Measurements from ENCODE around the gene KDM1B. TPM values are rescaled to one million over a fixed set of nuclear protein-coding genes. Genes with fewer than 3 reads are reported as not detected.
"Not testable (repeated sequence)": the region's sequence is repeated elsewhere in the genome, so short reads cannot be mapped to it uniquely, and the experiment has no call there.

KDM1B gene
- polyA plus RNA-seq, 4 donors, result 17.6 to 22.8 (median 21.3) TPM

DNA sequence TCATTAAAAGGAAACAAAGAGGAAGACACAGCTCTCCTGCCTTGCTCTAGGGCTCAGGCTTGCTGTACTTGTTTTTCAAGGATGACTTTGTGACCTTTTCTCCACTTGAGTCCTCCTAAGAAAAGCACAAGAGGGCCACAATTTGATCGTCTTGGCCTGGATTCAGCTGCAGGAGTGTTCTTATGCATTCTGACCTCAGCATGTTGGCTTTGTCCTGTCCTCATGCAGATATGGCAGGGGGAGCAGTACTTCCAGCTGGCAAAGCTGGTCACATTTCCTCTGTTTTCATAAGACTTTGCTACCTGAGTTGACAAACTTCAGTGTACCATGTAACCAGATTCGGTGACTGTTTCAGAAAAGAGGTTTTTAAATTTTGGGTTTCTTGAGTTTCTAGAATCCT is 30.8 kb downstream of the KDM1B start:
- no peak for DNase-seq (ENCODE audit: low read depth in 4 of 4, low spot score in 3 of 4)

DNA sequence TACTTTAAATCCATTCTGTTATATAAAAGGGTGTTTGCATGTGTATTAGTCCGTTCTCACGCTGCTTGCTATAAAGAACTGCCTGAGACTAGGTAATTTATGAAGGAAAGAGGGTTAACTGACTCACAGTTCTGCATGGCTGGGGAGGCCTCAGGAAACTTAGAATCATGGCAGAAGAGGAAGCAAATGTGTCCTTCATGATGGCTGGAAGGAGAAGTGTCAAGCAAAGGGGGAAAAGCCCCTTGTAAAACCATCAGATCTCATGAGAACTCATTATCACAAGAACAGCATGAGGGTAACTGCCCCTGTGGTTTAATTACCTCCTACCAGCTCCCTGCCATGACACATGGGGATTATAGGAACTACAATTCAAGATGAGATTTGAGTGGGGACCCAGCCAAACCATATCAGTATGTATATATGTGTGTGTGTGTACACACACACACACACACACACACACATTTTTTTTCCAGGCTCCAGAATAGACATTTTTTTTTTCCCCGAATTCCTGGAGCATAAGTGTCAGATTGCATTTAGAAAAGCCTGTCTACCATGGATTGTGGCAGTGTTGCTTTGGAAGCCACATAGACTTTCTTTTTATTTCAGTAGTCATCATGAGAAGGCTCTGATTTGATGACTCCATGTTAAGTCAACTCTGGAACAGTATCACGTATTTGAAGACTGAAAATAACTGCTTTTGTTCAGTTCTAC is 31.5 kb downstream of the KDM1B start:
- DNase-seq (ENCODE audit: low read depth in 4 of 4, low spot score in 3 of 4), result no peak

DNA sequence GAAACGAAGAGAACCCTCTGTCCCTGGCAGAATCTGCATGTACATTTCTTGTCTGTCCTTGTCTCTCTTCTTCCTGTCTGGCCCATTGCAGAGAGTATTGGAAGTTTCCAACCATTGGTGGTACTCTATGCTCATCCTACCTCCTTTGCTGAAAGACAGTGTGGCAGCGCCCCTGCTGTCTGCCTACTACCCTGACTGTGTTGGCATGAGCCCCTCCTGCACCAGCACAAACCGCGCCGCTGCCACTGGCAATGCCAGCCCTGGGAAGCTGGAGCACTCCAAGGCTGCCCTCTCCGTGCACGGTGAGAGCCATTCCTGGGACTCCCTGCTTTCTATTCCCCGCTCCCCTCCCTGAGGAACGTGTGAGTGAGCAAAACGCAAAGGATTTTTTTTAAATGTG is 32.5 kb downstream of the KDM1B start:
- DNase-seq (ENCODE audit: low read depth in 4 of 4, low spot score in 3 of 4), result no peak

DNA sequence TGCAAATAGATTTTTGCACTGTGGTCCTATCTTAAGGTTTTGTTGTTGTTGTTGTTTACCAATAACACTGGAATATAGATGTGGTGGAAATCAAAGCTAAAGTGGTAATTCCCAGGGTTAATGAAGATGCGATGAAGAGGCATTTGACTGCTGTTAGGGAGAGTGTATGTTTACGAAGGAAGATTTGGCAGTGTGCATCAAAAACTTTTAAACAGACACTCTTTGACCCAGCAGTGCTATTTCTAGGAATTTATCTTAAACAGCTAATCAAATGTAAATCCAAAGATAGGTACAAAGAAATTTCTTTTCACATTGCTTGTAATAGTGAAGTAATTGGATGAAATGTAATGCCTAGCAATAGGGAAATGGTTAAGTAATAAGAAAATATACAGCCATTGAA is 34.0 kb downstream of the KDM1B start:
- no peak for DNase-seq (ENCODE audit: low read depth in 4 of 4, low spot score in 3 of 4)

DNA sequence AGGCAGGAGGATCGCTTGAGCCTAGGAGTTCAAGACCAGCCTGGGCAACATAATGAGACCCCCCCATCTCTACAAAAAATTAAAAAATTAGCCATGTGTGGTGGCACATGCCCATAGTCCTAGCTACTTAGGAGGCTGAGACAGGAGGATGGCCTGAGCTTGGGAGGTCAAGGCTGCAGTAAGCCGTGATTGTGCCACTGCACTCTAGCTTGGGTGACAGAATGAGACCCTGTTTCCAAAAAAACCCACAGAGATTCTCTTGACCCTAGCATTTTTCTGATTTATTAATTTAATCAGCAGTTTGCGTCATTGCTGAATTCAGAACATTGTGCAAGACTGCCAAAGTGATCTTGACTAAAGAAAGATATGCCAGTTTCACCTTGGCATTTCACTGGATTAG is 36.8 kb downstream of the KDM1B start:
- DNase-seq (ENCODE audit: low read depth in 4 of 4, low spot score in 3 of 4), result no peak

DNA sequence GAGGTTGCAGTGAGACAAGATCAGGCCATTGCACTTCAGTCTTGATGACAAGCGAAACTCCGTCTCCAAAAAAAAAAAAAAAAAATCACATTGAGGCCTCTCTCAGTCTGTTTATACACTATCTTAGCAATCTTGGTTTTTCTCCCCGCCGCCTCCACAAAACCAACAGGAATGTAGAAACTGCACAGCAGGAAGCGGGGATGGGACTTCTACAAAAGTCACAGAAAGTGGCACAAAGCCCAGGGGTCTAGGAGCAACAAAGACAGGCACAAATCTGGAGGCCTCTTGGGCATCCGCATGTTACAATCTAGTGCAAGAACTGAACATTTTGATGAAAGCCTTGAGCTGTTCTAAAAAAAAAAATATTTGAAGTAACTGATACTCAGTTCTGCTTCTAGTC is 48.6 kb downstream of the KDM1B start:
- no peak for DNase-seq (ENCODE audit: low read depth in 4 of 4, low spot score in 3 of 4)

DNA sequence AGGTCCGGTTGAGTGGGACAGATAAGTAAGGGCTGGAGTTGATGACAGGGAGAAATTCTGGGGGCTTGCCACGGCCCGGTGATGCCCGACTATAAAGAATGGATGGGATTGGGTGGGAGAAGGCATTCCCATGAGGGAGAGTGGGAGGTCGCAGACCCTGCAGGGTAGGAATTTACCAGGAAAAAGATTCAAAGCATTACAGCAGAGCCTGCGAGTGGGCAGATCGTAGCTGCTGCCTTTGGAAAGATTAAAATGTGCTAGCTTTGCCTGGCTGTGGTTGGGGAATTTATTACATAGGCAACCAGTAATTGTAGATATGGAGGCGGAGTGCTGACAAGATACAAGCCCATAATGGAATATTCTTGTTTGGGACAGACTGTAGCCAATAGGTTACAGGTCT is 49.5 kb downstream of the KDM1B start:
- DNase-seq (ENCODE audit: low read depth in 4 of 4, low spot score in 3 of 4), result no peak

DNA sequence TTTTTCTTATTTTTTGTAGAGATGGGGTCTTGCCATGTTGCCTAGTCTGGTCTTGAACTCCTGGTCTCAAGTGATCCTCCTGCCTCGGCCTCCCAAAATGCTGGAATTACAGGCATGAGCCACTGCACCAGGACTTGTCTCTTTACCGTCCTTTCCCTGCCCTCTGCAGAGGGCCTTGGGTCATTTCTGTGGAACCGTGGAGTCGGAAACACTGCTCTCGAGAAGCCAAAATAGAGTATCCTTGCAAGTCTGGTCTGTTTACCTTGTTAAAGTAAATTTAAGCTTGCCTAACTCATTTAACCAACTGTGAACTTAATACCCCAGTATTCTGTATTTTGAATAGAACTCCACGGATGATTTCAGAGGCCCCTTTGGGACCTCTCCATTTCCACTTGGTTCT is 51.4 kb downstream of the KDM1B start:
- no peak for DNase-seq (ENCODE audit: low read depth in 4 of 4, low spot score in 3 of 4)

DNA sequence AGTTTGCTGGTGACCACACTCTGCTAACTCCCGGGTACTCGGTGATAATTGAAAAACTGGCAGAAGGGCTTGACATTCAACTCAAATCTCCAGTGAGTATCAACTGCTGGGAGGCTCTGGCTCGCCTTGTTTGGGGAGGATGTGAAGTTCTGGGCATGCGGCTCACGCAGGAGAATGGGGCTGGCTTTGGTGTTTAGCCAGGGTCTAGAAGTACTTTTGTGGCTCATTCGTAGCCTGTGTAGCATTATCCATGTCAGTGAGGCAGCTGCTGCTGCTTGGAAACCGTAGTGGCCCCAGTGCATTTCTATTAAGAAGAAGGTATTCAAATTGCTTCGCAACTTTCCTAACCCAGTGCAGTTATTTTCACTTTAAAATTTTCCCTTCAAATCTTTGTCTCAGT is 52.2 kb downstream of the KDM1B start:
- DNase-seq (ENCODE audit: low read depth in 4 of 4, low spot score in 3 of 4), result no peak

DNA sequence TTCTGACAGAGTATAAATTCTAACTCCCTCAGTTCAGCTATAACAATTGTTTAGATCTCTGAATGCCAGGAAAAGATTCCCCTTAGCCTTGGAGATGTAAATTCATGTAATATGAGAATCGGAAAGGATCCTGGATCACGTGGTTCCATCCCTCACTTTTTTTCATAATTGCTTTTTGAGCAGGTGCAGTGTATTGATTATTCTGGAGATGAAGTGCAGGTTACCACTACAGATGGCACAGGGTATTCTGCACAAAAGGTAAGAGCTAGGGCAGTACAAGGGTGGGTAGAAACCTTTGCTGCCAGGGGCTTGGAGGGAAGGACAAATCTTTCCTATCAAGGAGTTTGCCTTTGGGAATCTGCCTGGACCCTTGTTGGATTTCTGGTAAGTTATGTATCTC is 52.7 kb downstream of the KDM1B start:
- DNase-seq (ENCODE audit: low read depth in 4 of 4, low spot score in 3 of 4), result no peak

DNA sequence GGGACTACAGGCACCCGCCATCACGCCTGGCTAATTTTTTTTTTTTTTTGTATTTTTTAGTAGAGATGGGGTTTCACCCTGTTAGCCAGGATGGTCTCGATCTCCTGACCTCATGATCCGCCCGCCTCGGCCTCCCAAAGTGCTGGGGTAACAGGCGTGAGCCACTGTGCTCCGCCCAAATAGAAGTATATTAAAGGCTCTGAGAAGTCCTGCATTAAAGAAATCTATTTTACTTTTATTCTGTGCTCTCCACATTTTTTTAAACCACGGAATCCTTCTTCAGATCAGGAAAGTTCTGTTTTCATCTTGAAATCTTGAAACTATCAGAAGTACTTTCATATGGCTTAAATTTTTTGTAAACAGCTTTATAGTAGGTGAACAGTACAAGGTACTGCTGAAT is 53.6 kb downstream of the KDM1B start:
- not testable (repeated sequence) for DNase-seq (ENCODE audit: low read depth in 4 of 4, low spot score in 3 of 4)

DNA sequence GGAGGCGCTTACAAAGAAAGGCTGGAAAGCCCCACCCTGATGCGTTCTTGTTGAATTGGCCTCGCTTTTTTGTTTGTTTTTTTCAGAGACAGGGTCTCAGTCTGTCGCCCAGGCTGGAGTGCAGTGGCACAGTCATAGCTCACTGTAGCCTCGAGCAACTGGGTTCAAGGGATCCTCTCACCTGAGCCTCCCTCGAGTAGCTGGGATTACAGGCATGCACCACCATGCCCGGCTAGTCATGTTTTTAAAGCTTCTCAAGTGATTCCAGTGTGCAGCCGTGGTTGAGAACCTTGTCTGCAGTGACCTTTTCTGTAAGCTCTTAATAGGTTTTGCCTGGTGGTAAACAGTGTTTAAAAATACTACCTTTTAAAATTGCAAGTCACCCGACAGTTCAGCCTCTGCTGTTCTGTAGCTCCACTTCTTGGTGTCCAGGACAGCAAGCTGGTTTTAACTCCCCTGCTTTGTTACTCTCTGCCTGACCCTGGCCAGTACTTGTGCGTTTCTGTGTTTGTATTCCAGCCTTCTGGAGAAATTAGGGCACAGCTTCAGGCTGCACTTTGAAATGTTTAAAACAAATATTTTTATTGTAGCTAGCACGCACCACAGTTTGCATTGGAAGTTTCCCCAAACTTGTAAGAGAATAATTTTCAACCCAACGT is 54.4 kb downstream of the KDM1B start:
- DNase-seq (ENCODE audit: low read depth in 4 of 4, low spot score in 3 of 4), result no peak

DNA sequence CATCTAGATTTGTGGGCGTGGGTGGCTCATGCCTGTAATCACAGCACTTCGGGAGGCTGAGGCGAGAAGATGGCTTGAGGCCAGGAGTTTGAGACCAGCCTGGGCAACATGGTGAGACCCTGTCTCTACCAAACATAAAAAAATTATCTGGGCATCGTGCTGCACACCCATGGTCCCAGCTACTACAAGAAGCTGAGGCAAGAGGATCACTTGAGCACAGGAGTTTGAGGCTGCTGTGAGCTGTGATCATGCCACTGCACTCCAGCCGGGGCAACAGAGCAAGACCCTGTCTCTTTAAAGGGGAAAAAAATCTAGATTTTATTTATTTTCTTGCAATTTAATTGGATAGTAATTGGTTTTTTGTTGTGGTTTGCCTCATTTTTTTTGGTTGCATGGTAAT is 55.5 kb downstream of the KDM1B start:
- no peak for DNase-seq (ENCODE audit: low read depth in 4 of 4, low spot score in 3 of 4)

DNA sequence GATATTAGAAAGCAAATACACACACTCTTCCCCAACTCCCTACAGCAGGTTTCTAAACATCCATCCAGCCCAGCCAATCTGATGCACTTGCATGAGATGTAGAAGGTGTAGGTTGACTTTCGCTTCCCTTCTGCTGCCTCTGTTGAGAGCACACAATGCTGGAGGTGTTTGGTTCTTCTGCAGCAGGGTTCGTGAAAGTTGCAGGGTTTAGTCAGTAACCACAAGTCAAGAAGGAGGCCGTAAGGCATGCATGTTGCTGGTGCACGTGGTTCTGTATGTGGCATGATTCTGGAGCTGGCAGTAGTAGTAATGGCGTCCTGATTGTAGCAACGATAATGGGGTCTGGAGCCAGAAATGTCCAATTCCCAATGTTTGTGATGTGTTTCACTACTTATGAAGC is 56.1 kb downstream of the KDM1B start:
- no peak for DNase-seq (ENCODE audit: low read depth in 4 of 4, low spot score in 3 of 4)

DNA sequence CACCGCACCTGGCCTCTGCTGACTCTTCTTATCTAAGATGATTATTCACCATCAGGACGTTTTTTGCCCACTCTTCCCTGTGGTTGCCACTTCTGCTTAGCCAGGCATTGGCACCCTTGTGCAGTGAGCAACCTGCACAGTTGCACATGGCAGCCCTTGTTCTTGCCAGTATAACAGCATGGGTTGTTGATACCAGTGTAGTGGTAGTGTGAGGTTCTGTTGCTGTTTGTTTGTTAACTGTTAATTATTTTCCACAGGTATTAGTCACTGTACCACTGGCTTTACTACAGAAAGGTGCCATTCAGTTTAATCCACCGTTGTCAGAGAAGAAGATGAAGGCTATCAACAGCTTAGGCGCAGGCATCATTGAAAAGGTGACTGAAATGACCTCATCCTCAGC is 57.0 kb downstream of the KDM1B start:
- no peak for DNase-seq (ENCODE audit: low read depth in 4 of 4, low spot score in 3 of 4)

DNA sequence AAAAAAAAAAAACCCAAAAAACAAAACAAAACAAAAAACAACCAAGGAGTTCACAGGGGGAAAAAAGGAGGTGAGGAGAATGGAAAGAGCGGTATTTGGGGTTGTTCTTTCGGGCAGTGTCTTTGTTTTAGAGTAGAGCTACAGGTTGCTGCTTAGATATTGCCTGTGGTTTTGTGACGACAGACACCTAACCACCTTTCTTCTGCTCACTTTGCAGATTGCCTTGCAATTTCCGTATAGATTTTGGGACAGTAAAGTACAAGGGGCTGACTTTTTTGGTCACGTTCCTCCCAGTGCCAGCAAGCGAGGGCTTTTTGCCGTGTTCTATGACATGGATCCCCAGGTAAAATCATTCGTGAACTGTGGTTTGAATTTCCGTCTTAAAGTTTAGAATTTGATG is 58.2 kb downstream of the KDM1B start:
- no peak for DNase-seq (ENCODE audit: low read depth in 4 of 4, low spot score in 3 of 4)

DNA sequence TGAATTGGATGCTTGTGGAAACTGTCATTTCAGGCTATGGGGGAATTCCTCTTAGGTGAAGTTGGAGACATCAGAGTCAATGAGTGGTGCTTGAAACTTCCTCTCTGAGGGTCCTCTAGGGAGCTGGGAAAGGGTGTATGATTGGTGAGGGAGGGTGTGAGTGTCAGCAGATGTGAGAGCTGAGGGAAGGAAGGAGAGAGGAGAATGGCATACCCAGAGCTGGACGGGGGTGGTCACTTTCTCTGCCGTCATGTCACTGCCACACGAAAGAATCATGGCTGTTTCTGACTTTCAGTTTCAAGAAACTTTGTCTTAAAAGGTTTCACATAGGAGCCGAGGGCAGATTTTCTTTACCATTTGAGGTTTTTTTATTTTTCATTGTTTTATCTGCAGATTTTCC is 58.8 kb downstream of the KDM1B start:
- no peak for DNase-seq (ENCODE audit: low read depth in 4 of 4, low spot score in 3 of 4)

DNA sequence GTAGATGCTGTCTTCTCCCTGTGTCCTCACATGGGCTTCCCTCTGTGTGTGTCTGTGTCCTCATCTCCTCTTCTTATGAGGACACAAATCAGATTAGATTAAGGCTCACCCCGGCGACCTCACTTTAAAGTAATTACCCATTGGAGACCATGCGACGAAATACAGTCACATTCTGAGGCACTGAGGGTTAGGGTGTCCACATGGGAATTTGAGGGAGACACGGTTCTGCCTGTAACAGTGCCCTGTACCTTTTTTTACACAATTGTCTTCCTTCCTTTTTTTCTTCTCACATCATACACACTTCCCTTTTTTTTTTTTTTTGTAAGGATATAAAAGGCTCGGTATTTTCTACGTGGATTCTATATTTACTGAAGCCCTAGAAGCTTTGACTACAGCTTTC is 60.2 kb downstream of the KDM1B start:
- DNase-seq (ENCODE audit: low read depth in 4 of 4, low spot score in 3 of 4), result no peak

DNA sequence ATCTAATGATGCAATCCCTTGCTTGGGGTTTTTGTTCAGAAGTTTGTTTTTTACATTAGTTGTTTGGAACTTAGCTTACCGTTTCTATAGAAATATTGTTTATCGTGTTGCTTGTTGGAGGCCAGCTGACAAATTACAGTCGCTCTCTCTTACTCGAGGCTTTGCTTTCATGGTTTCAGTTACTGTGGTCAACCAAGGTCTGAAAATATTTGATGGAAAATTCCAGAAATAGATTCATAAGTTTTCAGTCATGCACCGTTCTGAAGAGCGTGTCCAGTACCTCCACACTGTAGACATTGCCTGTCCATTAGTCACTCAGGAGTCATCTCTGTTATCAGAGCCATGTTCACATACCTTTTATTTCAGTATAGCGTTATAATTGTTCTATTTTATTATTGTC is 61.2 kb downstream of the KDM1B start:
- no peak for DNase-seq (ENCODE audit: low read depth in 4 of 4, low spot score in 3 of 4)

DNA sequence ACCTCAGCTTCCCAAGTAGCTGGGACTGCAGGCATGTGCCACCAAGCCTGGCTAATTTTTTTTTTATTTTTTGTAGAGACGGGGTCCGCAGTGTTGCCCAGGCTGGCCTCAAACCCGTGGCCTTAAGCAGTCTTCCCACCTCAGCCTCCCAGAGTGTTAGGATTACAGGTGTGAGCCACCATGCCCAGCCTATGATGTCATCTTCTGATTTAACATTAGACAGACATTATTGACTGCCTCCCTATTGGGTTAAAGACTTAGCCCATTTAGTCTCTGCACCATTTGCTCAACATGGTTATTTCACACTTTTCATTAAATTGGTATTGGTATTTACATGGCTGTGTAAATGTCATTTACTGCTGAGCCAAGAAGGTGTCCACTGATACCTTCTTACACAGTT is 63.0 kb downstream of the KDM1B start:
- DNase-seq (ENCODE audit: low read depth in 4 of 4, low spot score in 3 of 4), result no peak

DNA sequence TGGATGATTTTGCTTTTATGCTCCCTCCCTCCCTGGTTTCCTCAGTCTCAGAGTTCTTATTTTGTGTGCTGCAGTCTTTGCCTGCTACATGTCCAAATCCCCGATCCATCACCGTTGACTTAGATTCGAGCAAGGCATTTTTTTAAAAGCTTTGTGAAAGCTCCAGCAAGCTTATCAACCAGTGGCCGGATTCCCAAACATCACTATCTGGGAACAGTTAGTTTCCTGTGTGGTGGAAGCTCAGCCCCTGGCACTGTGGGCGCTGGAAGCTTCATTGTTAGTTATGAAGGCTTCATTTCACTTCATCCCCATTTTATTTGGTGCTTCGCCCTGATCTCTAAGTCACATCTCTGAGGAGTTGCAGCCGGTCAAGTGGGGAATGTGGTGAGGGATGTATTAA is 64.4 kb downstream of the KDM1B start:
- no peak for DNase-seq (ENCODE audit: low read depth in 4 of 4, low spot score in 3 of 4)

DNA sequence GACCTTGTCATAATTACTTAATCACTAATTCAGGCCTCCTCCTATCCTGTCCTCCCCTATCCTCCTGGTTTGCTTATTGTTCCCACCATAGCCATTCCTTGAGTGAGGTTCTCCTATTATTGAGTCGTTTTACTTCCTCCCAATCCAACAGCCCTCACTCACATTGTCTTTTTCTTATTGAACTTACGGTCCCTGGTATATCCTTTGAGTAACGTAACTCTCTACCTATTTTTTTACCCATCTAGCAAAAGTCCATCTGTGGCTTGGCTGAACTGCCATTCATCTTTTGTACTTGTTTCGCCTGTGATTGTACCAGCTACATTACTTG is 66.0 kb downstream of the KDM1B start:
- DNase-seq (ENCODE audit: low read depth in 4 of 4, low spot score in 3 of 4), result no peak

All from right renal pelvis (tissue), 4 donors.